Measurements from ENCODE around the gene PROM2. TPM values are rescaled to one million over a fixed set of nuclear protein-coding genes. Genes with fewer than 3 reads are reported as not detected.

PROM2 gene
- total RNA-seq, 4 donors from 2014 or later, result 96.8 to 166 (median 131) TPM

DNA sequence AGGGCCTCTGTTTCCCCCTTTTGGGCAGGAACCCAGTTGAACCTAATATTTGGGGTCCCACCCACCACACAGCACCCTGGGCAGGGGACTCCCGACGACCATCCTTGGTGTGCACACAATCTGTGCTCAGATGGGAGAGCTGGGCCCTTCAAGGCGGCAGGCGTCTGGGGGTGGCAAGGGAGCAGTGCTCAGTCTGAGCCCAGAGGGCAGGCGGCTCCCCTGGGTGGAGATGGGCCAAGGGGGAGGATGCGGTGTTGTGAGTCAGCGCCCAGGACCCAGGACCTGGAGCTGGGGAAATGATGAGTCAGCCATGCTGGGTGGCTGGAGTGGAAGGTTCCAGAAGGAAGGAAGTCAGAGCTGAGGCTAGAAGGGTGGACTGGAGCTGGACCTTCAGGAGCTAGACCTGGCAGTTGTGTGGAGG is 3.8 kb downstream of the PROM2 start:
- Histone ChIP-seq H3K36me3 (peaks cover 8% of the 10 kb centered on the region), H3K27ac (peak overlapping the region; percentile 90), H3K4me1 (peaks cover 56% of the 10 kb centered on the region), H3K4me3 (no peak overlapping the region), H3K9me3 (no peaks in the 10 kb centered on the region), H3K27me3 (no peaks in the 10 kb centered on the region)
- TF ChIP-seq EP300 (IDR thresholded peaks at IDR 0.05), result no peak
- TF ChIP-seq, protein P1, sequence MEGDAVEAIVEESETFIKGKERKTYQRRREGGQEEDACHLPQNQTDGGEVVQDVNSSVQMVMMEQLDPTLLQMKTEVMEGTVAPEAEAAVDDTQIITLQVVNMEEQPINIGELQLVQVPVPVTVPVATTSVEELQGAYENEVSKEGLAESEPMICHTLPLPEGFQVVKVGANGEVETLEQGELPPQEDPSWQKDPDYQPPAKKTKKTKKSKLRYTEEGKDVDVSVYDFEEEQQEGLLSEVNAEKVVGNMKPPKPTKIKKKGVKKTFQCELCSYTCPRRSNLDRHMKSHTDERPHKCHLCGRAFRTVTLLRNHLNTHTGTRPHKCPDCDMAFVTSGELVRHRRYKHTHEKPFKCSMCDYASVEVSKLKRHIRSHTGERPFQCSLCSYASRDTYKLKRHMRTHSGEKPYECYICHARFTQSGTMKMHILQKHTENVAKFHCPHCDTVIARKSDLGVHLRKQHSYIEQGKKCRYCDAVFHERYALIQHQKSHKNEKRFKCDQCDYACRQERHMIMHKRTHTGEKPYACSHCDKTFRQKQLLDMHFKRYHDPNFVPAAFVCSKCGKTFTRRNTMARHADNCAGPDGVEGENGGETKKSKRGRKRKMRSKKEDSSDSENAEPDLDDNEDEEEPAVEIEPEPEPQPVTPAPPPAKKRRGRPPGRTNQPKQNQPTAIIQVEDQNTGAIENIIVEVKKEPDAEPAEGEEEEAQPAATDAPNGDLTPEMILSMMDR (IDR thresholded peaks at IDR 0.05), result no peak
- no peak for TF ChIP-seq POLR2AphosphoS5 (IDR thresholded peaks at IDR 0.05)
- no peak for TF ChIP-seq POLR2A (IDR thresholded peaks at IDR 0.05)
- peak in 1 of 2 donors; percentile 72 for DNase-seq (ENCODE audit: low spot score in 2 of 2)
- 45% methylated on average over 3 of the region's 7 CpGs for WGBS

DNA sequence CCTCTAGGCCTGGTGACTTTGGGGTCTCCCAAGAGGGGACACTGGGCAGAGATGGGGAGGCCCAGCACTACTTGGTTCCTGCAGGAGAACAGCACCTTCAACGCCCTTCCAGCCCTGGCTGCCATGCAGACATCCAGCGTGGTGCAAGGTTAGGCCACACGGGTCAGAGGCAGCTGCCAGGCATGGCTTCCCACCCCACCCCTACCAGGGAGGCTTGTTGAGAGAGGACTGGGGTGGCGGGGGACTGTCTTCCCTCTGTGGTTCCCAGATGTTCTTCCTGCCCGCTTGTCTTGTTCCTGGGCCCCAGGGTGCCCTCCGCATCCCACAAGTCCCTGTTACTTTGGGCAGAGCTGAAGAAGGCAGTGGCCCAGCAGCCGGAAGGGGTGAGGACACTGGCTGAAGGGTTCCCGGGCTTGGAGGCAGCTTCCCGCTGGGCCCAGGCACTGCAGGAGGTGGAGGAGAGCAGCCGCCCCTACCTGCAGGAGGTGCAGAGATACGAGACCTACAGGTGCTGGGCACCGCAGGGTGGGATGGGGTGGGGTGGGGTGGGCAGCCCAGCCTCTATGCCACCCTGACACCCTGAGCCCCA is 4.5 kb downstream of the PROM2 start:
- WGBS, result 92% methylated on average over 10 of the region's 12 CpGs
- Histone ChIP-seq H3K4me3 (no peak overlapping the region), H3K36me3 (peaks cover 8% of the 10 kb centered on the region), H3K9me3 (no peaks in the 10 kb centered on the region), H3K4me1 (peaks cover 51% of the 10 kb centered on the region), H3K27ac (no peak overlapping the region), H3K27me3 (no peaks in the 10 kb centered on the region)
- DNase-seq (ENCODE audit: low spot score in 2 of 2), result no peak
- TF ChIP-seq, protein P1 (IDR thresholded peaks at IDR 0.05), result no peak
- TF ChIP-seq POLR2AphosphoS5 (IDR thresholded peaks at IDR 0.05), result no peak
- no peak for TF ChIP-seq EP300 (IDR thresholded peaks at IDR 0.05)

DNA sequence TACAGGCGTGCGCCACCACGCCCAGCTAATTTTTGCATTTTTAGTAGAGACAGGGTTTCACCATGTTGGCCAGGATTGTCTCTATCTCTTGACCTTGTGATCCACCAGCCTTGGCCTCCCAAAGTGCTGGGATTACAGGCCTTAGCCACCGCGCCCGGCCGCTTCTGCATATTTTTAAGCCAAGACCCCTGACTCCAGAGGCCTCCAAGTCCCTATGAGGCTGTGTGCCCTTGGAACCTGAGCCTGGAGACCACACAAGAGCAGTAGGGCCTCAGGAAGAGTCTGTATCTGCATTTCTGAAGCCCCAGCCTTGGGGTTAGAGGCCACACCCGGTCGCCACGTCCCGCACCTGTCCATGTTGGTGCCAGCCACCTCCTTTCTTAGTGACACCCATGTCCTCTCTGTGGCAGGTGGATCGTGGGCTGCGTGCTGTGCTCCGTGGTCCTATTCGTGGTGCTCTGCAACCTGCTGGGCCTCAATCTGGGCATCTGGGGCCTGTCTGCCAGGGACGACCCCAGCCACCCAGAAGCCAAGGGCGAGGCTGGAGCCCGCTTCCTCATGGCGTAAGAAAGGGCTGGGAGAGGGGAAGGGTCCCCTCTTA is 5.3 kb downstream of the PROM2 start:
- DNase-seq (ENCODE audit: low spot score in 2 of 2), result no peak
- WGBS, result 91% methylated on average over 19 of the region's 19 CpGs
- Histone ChIP-seq H3K27me3 (no peaks in the 10 kb centered on the region), H3K27ac (no peak overlapping the region), H3K36me3 (peaks cover 8% of the 10 kb centered on the region), H3K9me3 (no peaks in the 10 kb centered on the region), H3K4me3 (no peak overlapping the region), H3K4me1 (peaks cover 45% of the 10 kb centered on the region)
- TF ChIP-seq POLR2A (IDR thresholded peaks at IDR 0.05), result no peak
- no peak for TF ChIP-seq EP300 (IDR thresholded peaks at IDR 0.05)
- TF ChIP-seq, protein P1 (IDR thresholded peaks at IDR 0.05), result no peak
- no peak for TF ChIP-seq POLR2AphosphoS5 (IDR thresholded peaks at IDR 0.05)

DNA sequence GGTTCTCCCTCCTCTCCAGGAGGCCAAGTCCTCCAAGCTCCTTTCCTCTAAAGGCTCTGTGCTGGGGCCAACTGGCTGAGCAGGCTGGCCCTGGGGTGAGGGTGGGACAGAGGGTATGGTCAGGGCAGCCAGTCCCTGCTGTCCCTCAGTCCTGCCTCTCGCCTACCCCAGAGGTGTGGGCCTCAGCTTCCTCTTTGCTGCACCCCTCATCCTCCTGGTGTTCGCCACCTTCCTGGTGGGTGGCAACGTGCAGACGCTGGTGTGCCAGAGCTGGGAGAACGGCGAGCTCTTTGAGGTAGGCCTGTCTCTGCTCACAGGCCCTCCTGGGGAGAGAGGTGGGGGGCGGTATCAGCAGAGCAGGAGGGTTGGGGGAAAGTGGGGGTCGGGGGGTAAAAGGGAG is 6.8 kb downstream of the PROM2 start:
- DNase-seq (ENCODE audit: low spot score in 2 of 2), result no peak
- H3K27me3 ChIP-seq, result no peaks in the 10 kb centered on the region
- TF ChIP-seq POLR2AphosphoS5 (IDR thresholded peaks at IDR 0.05), result no peak
- no peak for TF ChIP-seq EP300 (IDR thresholded peaks at IDR 0.05)
- TF ChIP-seq POLR2A (IDR thresholded peaks at IDR 0.05), result no peak
- TF ChIP-seq, protein P1 (IDR thresholded peaks at IDR 0.05), result no peak
- no peaks in the 10 kb centered on the region for H3K9me3 ChIP-seq
- no peak overlapping the region for H3K4me3 ChIP-seq
- peaks cover 11% of the 10 kb centered on the region for H3K36me3 ChIP-seq
- no peak overlapping the region for H3K27ac ChIP-seq
- 79% methylated on average over 8 of the region's 8 CpGs for WGBS
- H3K4me1 ChIP-seq, result peaks cover 31% of the 10 kb centered on the region

DNA sequence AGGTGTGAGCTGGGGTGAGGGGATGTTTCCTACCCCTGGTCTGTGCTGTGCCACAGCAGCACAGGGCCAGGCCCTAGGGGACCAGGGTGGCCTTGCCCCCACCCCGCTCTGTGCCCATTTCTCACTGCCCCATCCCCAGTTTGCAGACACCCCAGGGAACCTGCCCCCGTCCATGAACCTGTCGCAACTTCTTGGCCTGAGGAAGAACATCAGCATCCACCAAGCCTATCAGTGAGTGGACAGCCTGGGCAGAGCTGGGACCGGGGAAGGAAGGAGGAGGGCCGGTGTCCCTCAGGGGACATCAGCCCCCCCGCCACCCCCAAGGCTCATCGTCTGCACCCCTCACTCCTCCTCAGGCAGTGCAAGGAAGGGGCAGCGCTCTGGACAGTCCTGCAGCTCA is 7.5 kb downstream of the PROM2 start:
- H3K9me3 ChIP-seq, result no peaks in the 10 kb centered on the region
- H3K4me3 ChIP-seq, result no peak overlapping the region
- no peak for DNase-seq (ENCODE audit: low spot score in 2 of 2)
- WGBS, result 100% methylated on average over 6 of the region's 8 CpGs
- TF ChIP-seq POLR2A (IDR thresholded peaks at IDR 0.05) (no peak), POLR2AphosphoS5 (IDR thresholded peaks at IDR 0.05) (no peak), EP300 (IDR thresholded peaks at IDR 0.05) (no peak)
- TF ChIP-seq, protein P1 (IDR thresholded peaks at IDR 0.05), result no peak
- H3K36me3 ChIP-seq, result peaks cover 17% of the 10 kb centered on the region
- no peak overlapping the region for H3K27ac ChIP-seq
- H3K27me3 ChIP-seq, result no peaks in the 10 kb centered on the region
- H3K4me1 ChIP-seq, result peaks cover 24% of the 10 kb centered on the region
